Embryonic facial prominence (tissue), 1 donor: ENCODE results near the gene PSMB5.
"Not testable (repeated sequence)": the region's sequence is repeated elsewhere in the genome, so short reads cannot be mapped to it uniquely, and the experiment has no call there.

Experiments used
- DNase-seq: peaks from one replicate; pipeline ENCODE4 v3.0.0-alpha.2; 2016; ENCODE audit errors: extremely low spot score

PSMB5 gene

DNA sequence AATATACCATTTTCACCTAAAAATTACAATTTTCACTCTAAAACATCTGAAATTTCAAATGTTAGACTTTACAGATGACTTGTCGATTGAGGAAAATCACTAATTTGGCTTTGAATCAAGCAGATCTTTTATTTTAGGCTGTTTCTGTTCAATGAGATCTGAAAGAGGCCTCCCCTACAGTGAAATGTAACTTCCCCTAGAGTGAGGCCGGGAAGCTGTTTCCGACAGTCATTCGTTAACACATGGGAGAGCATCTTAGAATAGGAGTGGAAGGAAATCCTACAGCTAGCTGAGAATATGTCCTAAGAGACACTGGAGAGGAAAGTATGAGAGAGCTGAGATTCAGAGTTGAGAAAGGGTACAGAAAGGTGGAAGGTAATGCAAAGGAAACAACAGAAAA is 19.1 kb downstream of the PSMB5 start:
- DNase-seq, result no peak

- not testable (repeated sequence) for DNase-seq
Measured at GRCh38 chr14:23013749-23014054, 21.0 kb downstream of the PSMB5 start.

- DNase-seq, result no peak
Measured at GRCh38 chr14:23013054-23013748, 21.5 kb downstream of the PSMB5 start.

- peak; percentile 46 for DNase-seq
Measured at GRCh38 chr14:23009939-23010726, 24.6 kb downstream of the PSMB5 start, which contains the start of gene C14orf93. C14orf93 (minus strand) TSS chr14:23010143; CDS start chr14:22999023, 11,120 bp downstream.

- no peak for DNase-seq
Measured at GRCh38 chr14:23009483-23009938, 25.2 kb downstream of the PSMB5 start.

DNA sequence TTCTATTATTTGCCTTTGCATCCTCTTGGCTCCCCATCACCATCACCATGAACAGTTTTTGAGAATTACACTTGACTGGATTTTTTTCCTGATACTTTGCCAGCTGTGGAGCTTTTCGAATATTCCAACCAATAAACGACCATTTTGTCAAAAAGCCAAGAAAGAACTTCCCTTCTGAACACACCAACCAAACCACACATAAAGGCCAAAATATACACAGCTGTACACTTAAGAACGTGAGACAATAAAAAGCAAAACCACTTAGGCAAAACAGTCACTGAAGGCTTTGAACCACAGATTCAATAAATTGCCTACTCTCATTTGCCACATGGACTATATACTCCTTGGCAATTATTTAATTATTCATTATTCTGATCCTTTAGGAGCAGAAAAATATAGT is 25.9 kb downstream of the PSMB5 start:
- no peak for DNase-seq

DNA sequence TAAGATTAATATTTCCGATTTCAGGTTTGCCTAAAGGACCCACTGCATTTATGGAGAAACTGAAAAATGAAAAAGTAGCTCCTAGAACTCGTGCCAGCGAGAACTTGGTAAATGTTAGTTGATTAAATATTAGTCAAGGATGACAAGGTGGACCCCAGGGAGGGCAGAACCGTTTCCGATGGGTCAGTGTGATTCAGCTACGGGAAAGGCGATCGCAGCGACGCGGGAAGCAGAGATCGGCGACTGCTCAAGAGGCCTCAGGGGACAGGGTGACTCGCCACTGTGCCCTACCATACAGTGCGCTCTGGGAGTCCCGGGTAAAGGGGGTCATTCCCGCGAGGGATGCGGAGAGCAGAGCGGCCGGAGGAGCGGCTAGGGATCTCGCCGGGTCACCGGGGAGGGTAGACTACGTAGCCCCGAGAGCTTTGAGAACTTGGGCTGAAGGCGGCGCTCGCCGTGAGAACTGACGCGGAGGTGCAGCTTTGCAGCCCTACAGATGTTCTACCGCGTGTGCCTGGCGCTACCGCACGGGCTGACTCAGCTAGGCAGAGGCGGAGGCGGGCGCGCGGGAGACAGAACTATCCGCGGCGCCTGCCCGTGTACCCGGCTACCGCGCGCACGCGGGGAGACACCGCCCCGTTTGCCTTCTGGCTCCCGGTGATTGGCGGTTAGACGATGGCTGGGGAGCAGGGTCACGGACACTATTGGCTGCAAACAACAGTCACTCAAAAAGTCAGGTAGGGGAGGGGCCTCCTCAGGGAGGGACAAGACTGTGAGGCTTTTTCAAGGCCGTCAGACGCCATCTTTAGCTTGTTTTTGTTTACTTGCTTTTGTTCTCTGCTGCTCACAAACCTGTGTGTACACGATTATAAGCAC is 27.9 kb downstream of the PSMB5 start:
- peak; percentile 97 for DNase-seq

DNA sequence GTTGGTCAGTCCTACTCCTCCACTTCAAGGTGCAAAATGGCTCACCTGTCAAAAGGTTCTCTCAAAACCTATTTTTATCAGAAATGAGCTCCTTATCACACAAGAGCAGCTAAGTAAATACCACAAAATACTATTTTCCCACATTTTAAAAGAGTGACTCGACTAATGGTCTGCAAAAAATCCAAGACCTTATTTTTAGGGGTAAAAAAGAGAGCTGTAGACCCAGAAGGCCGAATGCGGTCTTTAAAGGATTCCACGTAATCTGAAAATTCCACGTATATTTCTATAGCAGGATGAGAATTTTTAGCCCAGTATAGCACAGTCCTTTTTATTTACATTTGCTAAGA is 28.5 kb downstream of the PSMB5 start:
- DNase-seq, result no peak

DNA sequence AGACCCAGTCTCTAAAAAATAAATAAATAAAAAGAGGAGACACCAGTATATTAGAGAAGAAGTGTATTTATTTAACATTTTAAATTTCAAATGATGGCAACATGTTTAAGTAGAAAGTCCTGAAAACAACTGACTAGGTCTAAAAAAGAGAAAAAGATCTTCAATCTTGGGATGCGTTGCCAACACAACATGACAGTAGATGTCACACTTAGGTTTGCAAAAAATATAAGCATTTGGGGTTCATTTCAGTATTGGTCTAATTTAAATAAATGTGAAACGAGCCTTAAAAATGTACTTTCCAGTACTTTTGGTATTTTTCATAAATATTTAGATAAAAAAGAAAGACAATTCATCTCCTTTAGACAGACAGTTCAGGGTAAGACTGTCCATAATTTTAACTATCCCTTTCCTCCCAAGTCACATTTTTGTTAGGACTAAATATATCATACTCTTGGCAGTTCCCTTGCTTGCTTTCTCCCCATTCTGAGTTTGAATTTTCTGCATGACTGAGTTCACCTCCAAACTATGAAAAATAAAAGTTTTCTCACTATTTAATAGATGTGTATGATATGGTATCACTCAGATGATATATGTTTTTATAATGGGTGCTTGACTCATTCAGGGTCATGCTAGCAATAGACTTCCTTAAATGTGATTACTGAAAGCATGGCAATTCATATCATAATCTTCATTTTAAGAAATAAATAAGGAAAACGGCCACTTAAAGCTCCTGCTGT is 29.1 kb downstream of the PSMB5 start:
- DNase-seq, result no peak

DNA sequence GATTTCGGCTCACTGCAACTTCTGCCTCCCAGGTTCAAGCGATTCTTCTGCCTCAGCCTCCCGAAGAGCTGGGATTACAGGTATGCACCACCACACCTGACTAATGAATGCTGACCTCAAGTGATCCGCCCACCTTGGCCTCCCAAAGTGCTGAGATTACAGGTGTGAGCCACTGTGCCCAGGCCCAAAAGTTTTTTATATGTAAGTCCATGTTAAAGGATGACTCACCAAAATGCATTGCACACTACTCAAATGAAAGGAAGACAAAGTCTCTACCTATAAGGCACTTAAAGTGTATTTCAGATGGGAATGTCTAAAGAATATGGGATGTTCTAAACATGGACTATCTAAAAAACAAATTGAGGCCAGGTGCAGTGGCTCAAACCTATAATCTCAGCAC is 30.4 kb downstream of the PSMB5 start:
- DNase-seq, result not testable (repeated sequence)

- no peak for DNase-seq
Measured at GRCh38 chr14:23002592-23002991, 32.1 kb downstream of the PSMB5 start.

GRCh38 chr14:23000860-23001259 is 33.8 kb downstream of the PSMB5 start:
- no peak for DNase-seq

DNA sequence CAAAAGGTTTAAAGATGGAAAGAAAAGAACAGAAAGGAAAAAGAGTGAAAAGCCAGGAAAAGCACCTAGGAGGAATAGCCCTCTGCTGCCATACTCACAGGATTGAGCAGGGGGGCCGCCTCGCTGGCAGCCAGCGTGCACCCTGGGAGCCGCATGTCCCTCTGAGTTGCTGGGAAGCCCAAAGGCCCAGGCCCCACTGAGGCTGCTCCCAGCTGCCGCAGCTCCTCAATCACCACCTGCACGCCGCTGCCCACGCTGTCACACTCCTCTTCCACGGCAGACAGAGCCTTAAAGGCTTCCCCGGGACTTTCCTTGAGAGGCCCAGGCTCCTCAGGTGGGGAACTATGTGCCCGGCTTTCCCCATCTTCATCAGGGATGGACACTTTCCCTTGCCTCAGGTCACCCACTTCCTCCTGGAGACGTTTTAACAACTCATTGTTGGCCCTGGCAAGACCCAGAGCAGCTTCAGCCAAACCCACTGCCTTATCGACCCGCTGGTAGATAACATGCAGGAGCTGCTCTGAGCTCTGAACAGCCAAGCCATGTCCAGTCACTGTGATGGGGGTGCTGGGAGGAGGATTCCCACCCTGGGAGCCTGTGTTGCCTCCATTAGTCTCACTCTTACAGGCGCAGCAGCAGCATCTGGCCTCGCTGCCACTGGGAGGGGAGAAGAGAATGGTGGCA is 36.2 kb downstream of the PSMB5 start:
- DNase-seq, result no peak

- DNase-seq, result no peak
Measured at GRCh38 chr14:22997676-22998323, 36.9 kb downstream of the PSMB5 start.

DNA sequence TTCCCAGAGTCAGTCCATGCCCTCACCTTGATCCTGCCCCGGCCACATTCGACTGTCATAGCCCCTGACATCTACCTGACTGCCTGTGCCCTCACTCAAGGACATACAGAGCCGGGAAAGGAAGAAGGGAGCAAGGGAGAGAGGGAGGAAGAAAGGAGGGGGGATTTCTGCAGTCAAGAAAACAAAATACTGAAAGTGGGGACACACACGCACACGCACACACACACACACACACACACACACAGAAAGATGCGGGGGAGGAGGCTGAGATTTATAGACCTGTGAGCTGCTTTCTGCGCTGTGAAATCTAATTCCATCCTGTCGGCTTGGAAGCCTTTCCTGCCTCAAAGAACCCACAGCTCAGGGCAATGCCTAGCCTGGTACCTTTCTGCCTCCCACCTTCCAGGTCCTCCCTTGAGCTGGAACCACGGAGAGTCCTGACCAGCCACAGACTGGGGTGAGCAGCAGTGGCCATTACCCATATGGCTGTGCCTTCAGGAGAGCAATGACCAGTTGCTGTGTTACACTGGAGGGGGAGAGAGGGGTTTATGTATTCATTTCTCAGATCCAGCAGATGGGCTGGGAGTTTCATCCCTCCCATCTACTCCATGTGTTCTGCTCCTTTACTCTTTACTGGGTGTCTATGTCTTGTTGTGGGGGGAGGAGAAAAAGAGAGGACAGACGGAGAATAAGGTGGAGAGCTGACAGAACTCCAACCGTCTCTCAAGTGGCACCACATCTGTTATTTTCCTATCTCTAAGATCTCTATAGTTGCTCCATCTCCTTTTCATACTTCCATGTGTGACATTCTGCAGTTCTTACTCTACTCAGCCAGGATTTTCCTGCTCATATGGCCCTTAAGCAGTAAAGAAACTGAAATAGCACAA is 37.7 kb downstream of the PSMB5 start:
- no peak for DNase-seq

GRCh38 chr14:22995889-22996625 is 38.6 kb downstream of the PSMB5 start:
- no peak for DNase-seq

DNA sequence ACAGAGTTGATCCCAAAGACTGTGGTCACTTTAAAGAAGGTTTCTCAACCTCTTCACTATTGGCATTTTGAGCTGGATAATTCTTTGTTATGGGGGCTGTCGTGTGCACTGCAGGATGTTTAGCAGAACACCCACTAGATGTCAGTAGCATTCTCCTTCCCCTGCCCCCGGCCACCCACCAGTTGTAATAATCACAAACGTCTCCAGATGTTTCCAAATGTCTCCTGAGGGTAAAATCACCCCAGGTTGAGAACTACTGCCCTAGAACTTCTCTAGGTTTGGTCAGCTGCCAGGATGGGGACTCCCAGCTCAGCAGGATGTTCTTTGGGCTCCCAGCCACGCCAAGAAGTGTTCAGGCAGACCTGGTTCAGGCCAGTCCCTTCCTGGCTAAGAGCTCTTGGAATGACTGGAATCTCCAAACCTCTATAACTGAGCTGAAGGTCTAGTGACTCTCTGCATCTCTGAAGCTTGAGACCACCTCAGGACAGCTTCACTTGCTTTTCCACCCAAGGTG is 39.9 kb downstream of the PSMB5 start:
- DNase-seq, result no peak

DNA sequence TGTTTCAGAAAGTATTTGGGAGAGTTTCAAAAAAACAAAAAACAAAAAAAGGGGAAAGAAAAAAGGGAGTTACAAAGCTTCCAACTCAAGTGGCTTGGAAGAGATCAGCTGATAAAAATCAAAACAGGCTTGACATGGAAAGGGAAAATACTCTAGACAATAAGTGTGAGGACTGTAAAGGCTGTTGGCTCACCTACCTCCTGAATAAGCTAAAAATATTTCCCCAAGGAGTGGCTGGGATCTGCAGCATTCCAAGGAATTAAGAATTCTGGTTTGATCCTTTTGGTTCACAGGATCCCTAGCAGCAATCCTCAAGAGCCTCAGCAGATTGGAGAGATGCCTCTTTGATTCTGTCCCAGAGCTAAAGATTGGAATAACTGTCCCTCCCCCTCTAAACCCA is 41.2 kb downstream of the PSMB5 start:
- no peak for DNase-seq

DNA sequence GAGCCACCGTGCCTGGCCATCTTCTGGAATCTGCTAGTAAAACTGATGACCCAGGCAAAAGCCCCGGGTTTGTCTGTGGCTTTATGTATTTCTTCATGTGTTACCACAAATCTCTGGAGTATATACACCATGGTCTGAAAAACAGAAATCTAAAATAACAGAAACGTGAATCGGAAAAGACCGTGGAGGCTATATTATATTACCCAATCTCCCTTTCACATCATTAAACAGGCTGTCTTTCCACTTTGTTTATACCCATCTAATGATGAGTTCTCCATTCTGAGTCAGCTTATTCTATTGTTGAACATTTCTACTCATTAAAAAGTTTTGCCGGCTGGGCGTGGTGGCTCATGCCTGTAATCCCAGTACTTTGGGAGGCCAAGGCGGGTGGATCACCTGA is 42.8 kb downstream of the PSMB5 start:
- DNase-seq, result no peak
